Stimulated activated CD4-positive, alpha-beta T cell treated with anti-CD3 and anti-CD28 coated beads, Interleukin-4, amount 100 ng/mL, for 48 hours (primary cell): ENCODE data around the gene OR2V2.
A peak's percentile ranks its signal among the peaks of the same experiment; 100 is the strongest.

Source experiments
- DNase-seq, 2 donors: peaks; one replicate each; pipeline ENCODE4 v3.0.0-alpha.2; 2020; ENCODE audit warnings: low read depth in 2 of 2

OR2V2 gene

GRCh38 chr5:181190711-181191525 is 43.5 kb downstream of the OR2V2 start:
- DNase-seq, result peak; percentile 42 to 44

- DNase-seq, result peak; percentile 92 to 93
These were observed 44.3 kb downstream of the OR2V2 start for GRCh38 chr5:181191526-181192336.

DNA sequence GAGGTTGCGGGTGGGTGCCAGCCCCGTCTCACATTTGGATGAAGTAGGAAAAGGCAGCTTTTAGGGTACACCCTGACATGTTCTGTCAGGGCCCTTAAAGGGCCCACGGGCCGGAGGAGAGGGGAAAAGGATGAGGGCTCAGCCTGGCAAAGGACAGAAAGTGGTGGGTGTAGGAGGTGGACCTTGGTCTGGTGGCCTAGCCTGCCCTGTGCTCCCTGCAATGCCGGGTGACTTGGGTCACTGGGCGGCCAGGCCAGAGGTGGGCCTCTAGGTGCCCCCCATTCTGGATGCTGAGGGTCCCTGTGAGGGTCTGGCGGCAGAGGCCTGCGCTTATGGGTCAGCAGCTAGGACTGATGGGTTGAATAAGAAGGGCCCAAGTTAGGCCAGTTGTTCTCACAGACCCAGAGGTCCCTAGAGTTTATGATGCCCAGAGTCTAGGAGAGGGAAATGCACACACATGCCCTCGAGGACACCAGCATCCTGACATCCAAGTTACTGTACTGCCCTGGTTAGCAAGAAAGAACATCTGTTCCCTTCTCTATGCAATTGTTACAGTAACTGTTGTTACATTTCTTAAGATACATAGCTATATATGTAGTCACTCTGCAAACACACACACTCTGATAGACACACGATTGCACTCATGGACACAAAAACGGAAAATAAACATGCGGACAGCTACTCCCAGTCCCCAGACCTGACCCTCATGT is 45.1 kb downstream of the OR2V2 start:
- no peak for DNase-seq

DNA sequence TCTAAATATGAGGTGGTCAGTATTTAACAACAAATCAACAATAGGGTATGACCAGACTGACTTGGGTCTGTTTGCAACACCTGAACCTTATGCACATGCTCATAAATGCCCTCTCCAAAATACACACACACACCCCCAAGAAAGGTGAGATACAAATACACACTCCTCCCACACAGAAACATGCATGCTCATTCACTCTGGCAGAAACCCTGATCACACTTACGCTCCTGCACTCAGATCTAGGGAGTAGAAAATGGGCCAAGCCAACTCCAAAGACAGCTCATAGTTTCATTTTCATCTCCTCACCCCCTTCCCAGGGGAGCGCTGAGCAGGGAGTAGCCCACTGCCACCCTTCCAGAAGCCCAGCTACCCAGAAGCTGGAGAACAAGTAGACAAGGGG is 46.3 kb downstream of the OR2V2 start:
- no peak for DNase-seq

DNA sequence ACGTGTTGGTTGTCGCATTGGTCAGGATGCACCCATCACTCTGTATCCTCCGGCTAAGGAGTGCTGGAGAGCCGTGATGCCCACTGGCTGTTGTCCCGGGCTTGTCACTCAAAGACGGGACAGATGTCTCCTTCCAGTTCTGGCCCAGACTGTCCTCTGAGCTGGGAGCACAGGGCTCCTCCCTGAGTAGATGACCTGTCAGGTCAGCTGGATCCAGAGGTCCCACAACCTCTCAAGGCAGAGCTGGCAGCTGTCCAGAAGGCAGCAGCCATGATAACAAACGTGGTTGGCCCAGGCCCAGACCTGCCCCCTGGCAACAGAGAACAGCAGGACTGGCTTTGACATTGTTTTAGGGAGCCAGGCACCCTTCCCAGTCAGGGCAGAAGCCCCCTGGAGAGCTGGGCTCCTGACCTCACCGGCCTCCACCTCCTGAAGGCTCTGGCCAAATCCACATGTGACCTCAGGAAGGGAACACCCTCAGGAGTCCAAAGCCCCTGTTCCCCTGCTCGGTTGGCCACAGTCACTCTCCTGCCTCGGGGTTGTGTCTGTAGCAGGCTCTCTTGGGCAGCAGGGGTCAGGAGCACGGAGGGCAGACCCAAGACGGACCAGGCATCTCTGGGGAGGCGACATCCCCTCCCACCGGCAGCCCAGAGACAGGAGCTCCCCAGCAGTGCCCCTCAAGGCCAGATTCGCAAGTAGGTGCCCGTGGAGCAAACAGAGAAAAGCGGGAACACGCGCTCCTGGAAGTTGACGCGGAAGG is 47.3 kb downstream of the OR2V2 start:
- DNase-seq, result no peak

GRCh38 chr5:181195249-181195761 is 47.9 kb downstream of the OR2V2 start:
- no peak for DNase-seq

DNA sequence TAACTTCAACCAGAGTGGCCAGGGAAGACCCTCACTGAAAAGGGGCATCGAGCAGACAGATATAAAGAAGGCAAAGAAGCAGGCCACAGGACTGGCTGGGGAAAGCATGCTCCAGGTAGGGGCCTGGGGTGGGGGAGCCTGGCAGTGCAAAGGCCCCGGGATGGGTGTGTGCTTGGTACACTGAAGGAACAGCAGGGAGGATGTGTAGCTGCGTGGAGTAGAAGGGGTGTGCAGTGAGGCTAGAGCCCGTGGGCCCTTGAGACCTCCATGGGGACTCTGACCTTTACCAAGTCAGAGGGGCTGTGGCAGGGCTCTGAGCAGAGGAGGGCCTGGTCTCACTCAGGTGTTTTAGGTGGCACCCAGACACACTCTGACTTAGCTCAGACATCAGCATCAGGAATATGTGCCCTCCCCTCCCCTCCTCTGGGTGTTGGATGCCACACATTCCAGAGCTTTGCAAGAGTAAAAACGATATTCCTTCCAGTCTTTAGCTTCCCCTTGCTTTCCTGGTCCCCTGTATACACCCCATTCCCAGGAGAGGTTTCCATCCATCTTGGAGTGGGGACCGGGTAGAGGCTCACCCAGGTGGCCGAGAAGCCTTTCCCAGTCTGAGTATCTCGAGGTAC is 50.1 kb downstream of the OR2V2 start:
- no peak for DNase-seq

- DNase-seq, result no peak
These were observed 50.8 kb downstream of the OR2V2 start for GRCh38 chr5:181198106-181198685.

DNA sequence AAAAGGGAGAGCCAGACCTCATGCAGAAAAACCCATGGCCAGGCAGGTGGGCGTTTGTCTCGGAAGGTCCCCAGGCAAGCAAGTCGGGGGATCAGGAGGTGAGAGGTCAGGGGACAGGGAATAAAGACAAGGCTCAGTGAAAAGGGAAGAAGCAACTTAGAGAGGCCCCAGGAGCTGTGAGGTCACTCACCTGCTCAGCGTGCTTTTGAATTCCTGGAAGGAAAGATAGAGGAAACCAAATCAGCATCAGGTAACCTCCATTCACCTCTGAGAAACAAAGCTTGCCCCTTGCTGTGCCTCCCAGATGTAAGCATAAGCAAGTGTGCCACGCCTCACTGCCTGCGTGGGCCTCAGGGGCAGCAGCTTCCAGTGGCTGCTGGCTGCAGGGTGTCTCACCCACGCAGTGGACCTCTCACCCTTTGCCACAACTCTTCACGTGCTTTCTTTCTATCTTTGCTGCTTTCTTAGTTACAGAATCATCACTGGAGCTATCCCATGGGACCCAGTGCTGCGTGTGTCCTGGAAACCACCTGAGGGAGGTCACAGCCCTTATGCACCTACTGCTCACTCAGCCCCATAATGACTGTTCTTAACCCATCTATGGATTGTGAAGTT is 51.6 kb downstream of the OR2V2 start:
- DNase-seq, result no peak

GRCh38 chr5:181199881-181200638 is 52.7 kb downstream of the OR2V2 start:
- DNase-seq, result no peak

DNA sequence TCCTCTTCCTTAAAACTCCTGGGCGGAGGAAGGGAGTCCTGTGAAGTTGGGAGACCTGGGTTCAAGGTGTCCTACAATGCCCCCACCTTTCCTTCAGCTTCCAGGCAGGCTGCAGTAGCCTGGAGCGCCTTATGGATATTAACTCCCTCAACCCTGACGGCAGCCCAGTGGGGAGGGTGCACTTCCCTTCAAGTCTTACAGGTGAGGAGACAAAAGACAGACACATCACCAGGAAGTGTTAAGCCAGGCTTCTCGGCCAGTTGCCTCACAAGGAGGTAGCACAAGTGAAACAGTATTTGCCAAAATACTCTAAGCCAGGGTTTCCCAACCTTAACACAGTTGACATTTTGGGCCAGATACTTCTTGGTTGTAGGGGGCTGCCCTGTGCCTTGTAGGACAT is 53.4 kb downstream of the OR2V2 start:
- DNase-seq, result no peak

DNA sequence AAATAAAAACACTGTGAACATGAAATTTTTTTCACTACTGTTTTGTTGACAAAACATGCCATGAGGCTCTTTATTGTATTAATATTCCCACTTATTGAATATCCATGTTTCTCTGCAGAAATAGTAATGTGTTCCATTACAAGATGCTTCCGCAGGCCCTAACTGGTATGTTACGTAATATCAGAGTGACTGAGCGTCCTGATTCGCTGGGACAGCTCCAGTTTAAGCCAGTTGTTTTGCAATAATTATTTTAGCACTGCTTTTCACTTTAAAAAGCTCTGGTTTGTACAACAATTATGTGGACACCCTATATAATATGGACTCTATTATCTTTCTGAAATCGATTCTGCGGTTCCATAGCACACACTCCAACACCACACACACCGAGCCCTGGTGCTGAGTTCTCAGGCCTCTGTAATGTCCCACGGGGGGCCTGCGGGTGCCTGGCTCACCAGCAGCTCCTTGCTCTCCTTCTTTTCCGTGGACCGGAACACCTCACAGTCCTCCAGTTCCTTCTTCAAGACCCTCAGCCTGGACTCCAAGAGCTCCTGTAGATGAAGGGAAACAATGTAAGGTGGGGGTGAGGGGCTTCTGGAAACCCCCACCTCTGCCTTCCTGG is 55.8 kb downstream of the OR2V2 start:
- DNase-seq, result no peak

GRCh38 chr5:181203777-181204112 is 56.4 kb downstream of the OR2V2 start:
- no peak for DNase-seq

DNA sequence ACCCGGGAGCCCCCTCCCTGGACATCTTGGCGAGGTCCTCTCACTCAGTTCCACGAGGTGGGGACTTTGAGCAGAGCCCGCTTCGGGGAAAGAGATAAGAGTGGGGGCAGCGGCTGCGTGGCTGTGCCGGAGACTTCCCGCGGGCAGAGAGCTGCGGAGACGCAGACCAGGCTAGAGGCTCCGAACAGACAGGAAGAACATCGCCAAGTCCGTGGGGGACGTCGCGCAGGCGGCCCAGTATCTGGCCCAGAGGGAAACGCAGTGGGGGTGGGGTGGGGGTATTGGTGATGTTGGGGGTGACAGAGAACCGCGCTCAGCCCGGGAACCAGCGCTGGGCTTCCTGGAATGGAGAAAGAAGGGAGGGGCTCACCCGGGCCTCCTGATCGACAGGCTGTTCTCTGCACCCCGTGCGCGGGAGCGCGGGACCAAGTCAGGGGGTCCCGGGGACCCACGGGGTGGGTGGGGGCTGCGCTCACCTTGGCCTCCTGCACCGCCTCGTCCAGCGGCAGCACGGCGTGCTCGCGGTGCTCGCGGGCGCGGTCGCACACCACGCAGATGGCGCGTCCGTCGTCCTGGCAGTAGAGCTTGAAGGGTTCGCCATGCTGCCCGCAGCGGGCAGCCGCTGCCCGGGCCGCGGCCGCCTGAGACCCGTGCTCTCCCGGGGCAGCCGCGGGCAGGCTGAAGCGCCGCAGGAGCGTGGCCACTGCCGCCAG is 56.9 kb downstream of the OR2V2 start:
- no peak for DNase-seq

- DNase-seq, result no peak
These were observed 57.7 kb downstream of the OR2V2 start, which contains the start of gene TRIM7 for GRCh38 chr5:181204826-181205760. Gene TRIM7, minus strand, starts transcription at chr5:181205196. Its CDS starts 86 bp downstream, at chr5:181205110.

GRCh38 chr5:181205761-181206649 is 58.6 kb downstream of the OR2V2 start:
- no peak for DNase-seq
